Body of pancreas (tissue), 4 donors: ENCODE results near the gene GMDS.

ENCODE experiments used
- POLR2A ChIP-seq, 3 donors: fragments of 450-650 bp; IDR thresholded peaks; one replicate each; pipeline ENCODE4 v1.6.1; 2016; ENCODE audit warnings: antibody characterized with exemption in 3 of 3, mild to moderate bottlenecking in 2 of 3
- TF ChIP-seq, protein P1 (sequence below), 7 experiments: fragments of 450-650 bp in 4 of 7; fragments of 200-600 bp in 3 of 7; sonication (generic) in 3 of 7; IDR thresholded peaks; one replicate each; pipeline ENCODE4 v1.5.1; 2016 to 2019; ENCODE audit warnings: antibody characterized with exemption in 7 of 7

DNA sequence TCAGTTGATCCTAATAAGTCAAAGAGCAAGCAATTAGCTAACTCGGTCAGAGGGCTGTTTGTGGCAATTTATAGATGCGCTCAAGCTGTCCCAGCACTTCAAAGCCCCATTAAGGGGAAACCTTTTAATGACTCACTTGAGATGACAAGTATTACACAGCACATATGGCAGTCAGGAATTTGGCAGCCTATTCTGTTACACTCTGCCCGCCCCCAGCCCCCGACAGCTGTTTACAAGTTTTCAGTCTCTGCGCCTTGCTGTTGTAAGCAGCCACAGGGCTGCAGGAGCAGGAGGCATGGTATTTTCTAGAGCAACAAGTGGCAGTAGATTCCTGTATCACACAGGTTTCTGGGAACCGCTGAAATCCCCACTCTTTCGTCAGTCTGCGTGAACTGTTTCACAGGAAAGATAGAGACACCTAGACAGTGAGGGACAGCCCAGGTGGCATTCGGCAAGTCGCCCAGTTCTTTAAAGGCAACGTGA lies 372.7 kb downstream of the GMDS start:
- TF ChIP-seq, protein P1, sequence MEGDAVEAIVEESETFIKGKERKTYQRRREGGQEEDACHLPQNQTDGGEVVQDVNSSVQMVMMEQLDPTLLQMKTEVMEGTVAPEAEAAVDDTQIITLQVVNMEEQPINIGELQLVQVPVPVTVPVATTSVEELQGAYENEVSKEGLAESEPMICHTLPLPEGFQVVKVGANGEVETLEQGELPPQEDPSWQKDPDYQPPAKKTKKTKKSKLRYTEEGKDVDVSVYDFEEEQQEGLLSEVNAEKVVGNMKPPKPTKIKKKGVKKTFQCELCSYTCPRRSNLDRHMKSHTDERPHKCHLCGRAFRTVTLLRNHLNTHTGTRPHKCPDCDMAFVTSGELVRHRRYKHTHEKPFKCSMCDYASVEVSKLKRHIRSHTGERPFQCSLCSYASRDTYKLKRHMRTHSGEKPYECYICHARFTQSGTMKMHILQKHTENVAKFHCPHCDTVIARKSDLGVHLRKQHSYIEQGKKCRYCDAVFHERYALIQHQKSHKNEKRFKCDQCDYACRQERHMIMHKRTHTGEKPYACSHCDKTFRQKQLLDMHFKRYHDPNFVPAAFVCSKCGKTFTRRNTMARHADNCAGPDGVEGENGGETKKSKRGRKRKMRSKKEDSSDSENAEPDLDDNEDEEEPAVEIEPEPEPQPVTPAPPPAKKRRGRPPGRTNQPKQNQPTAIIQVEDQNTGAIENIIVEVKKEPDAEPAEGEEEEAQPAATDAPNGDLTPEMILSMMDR (IDR thresholded peaks at IDR 0.05) = no peak
- no peak for TF ChIP-seq POLR2A (IDR thresholded peaks at IDR 0.05)
